GM12878 (cell line): ENCODE measurements around the gene CRX. TPM values are rescaled to one million over a fixed set of nuclear protein-coding genes. Genes with fewer than 3 reads are reported as not detected.

Experiments used
- ATAC-seq: fragments of 200-7000 bp; cut with Tn5 transposase; 3 replicates; pipeline ENCODE4 v1.9.1; 2020; ENCODE audit warnings: mild to moderate bottlenecking, moderate library complexity
- BruUV-seq: library from RNA; stranded (reverse); fragments of 400-500 nt; replicated peaks from 2 replicates; lab custom pipeline; 2021; lab: Mats Ljungman, UMichigan
- CTCF ChIA-PET: fragments of 300-600 bp; sonication (Branson Sonifier 250); formaldehyde crosslinking; extraction: SDS; loops from one replicate; lab custom pipeline; 2021; ENCODE audit warnings: inconsistent platforms; lab: Yijun Ruan, JAX
- POLR2A ChIA-PET: fragments of 350-600 bp; formaldehyde crosslinking; extraction: SDS; loops from one replicate; lab custom pipeline; 2021; ENCODE audit warnings: inconsistent platforms; lab: Charles Lee
- RAD21 ChIA-PET: fragments of 300-600 bp; sonication (Branson Sonifier 250); formaldehyde crosslinking; loops from one replicate; lab custom pipeline; 2023; ENCODE audit warnings: antibody characterized with exemption; ENCODE audit not compliant: unreplicated experiment; lab: Charles Lee
- SMC1A ChIA-PET: fragments of 300-600 bp; sonication (Branson Sonifier 250); formaldehyde crosslinking; loops from one replicate; lab custom pipeline; 2023; ENCODE audit not compliant: unreplicated experiment, uncharacterized antibody; lab: Charles Lee
- DNase-seq: peaks from one replicate; pipeline ENCODE4 v3.0.0-alpha.2; 2011; ENCODE audit warnings: low read depth, low spot score
- FAIRE-seq: peaks from 3 replicates; lab custom pipeline; 2011; peaks lifted over from hg19 to GRCh38; lab: Jason Lieb, UNC
- H2AFZ ChIP-seq: 2 replicates; pipeline ENCODE4 v1.6.0; 2011; ENCODE audit warnings: low read depth, low read length, control low read depth; ENCODE audit not compliant: control insufficient read depth
- H3K27ac ChIP-seq: 2 replicates; pipeline ENCODE4 v1.5.1; 2011; ENCODE audit warnings: control low read depth; ENCODE audit not compliant: control insufficient read depth, insufficient read depth
- H3K27me3 ChIP-seq, 2 experiments: replicated peaks in 1 of 2; 2 replicates each; pipeline versions ENCODE4 v1.6.0 to v1.6.1; 2011; ENCODE audit warnings: low read length in 1 of 2; ENCODE audit not compliant: control insufficient read depth in 2 of 2, insufficient read depth in 2 of 2
- H3K36me3 ChIP-seq, 2 experiments: 2 replicates each; pipeline ENCODE4 v1.5.1; 2011; ENCODE audit warnings: low read length in 1 of 2; ENCODE audit not compliant: control insufficient read depth in 2 of 2, insufficient read depth in 2 of 2
- H3K4me1 ChIP-seq: 2 replicates; pipeline ENCODE4 v1.6.1; 2011; ENCODE audit warnings: mild to moderate bottlenecking, low read length, moderate library complexity, mixed read lengths; ENCODE audit not compliant: control insufficient read depth, insufficient read depth
- H3K4me2 ChIP-seq: 2 replicates; pipeline ENCODE4 v1.6.0; 2011; ENCODE audit warnings: control low read depth; ENCODE audit not compliant: control insufficient read depth, insufficient read depth
- H3K4me3 ChIP-seq: fragments of 200-600 bp; sonication (generic); 2 replicates; pipeline ENCODE4 v1.5.1; 2016
- H3K79me2 ChIP-seq: 2 replicates; pipeline ENCODE4 v1.6.0; 2011; ENCODE audit warnings: low read length; ENCODE audit not compliant: control insufficient read depth, insufficient read depth
- H3K9ac ChIP-seq: 2 replicates; pipeline ENCODE4 v1.8.0; 2011; ENCODE audit warnings: low read length, control low read depth, mixed read lengths; ENCODE audit not compliant: control insufficient read depth, insufficient read depth
- H3K9me3 ChIP-seq: replicated peaks from 3 replicates; pipeline ENCODE4 v1.5.1; 2011; ENCODE audit warnings: mild to moderate bottlenecking, low read length; ENCODE audit not compliant: control insufficient read depth, insufficient read depth
- H4K20me1 ChIP-seq: 2 replicates; pipeline ENCODE4 v1.6.0; 2011; ENCODE audit not compliant: control insufficient read depth, insufficient read depth
- CBX3 ChIP-seq: fragments of 200-600 bp; sonication (generic); IDR thresholded peaks from 2 replicates; pipeline ENCODE4 v1.6.1; 2016; ENCODE audit warnings: low read depth, borderline replicate concordance
- HDAC6 ChIP-seq: fragments of 200-600 bp; sonication (generic); IDR thresholded peaks from one replicate; pipeline ENCODE4 v1.8.0; 2017; ENCODE audit warnings: antibody characterized with exemption; ENCODE audit not compliant: unreplicated experiment
- IRF4 ChIP-seq: IDR thresholded peaks from 2 replicates; pipeline ENCODE4 v1.6.1; 2011; ENCODE audit warnings: low read depth, low read length
- MYC ChIP-seq: IDR thresholded peaks from 2 replicates; pipeline ENCODE4 v1.6.1; 2011; ENCODE audit warnings: mild to moderate bottlenecking, low read length, moderate library complexity, inconsistent platforms; ENCODE audit not compliant: insufficient read depth, insufficient replicate concordance, insufficient read length, severe bottlenecking
- NBN ChIP-seq: fragments of 450-650 bp; IDR thresholded peaks from 2 replicates; pipeline ENCODE4 v1.6.1; 2016
- NFIC ChIP-seq: IDR thresholded peaks from 2 replicates; pipeline ENCODE4 v1.6.1; 2012; ENCODE audit warnings: low read depth, mild to moderate bottlenecking, inconsistent platforms, low read length, moderate library complexity
- PAX5 ChIP-seq: IDR thresholded peaks from 2 replicates; pipeline ENCODE4 v1.6.1; 2011; ENCODE audit warnings: low read depth, low read length, borderline replicate concordance
- PML ChIP-seq: IDR thresholded peaks from 2 replicates; pipeline ENCODE4 v1.6.1; 2012; ENCODE audit warnings: low read length, inconsistent platforms
- POLR2A ChIP-seq: IDR thresholded peaks from 2 replicates; pipeline ENCODE4 v1.6.1; 2011; ENCODE audit warnings: low read depth, mild to moderate bottlenecking, low read length
- SP1 ChIP-seq: IDR thresholded peaks from one replicate; pipeline ENCODE4 v1.6.1; 2011; ENCODE audit warnings: low read depth, low read length
- TCF7 ChIP-seq: IDR thresholded peaks from 2 replicates; pipeline ENCODE4 v1.6.1; 2014; ENCODE audit warnings: antibody characterized with exemption, borderline replicate concordance
- ZZZ3 ChIP-seq: IDR thresholded peaks from 2 replicates; pipeline ENCODE4 v1.6.1; 2011; ENCODE audit warnings: low read depth; ENCODE audit not compliant: control insufficient read depth, insufficient read length
- WGBS: methylation state at CpG from one replicate; pipeline ENCODE4 v1.1.6; 2016; ENCODE audit warnings: low lambda C conversion rate; ENCODE audit not compliant: insufficient replicate concordance, insufficient coverage; ENCODE audit errors: missing lambda C conversion rate; 5-methylcytosine and 5-hydroxymethylcytosine counted together
- in situ Hi-C: fragments of 300-500 bp; cut with MboI; formaldehyde crosslinking; loops from 9 replicates; pipeline ENCODE4 v1.14.3; 2018; ENCODE audit warnings: mixed read lengths
- intact Hi-C: fragments of 100-400 bp; cut with micrococcal nuclease; formaldehyde crosslinking; loops from one replicate; pipeline ENCODE4 v1.14.2; 2022; ENCODE audit not compliant: unreplicated experiment
- polyA plus RNA-seq, 11 experiments: library from polyadenylated mRNA; depleted of rRNA in 4 of 11; unstranded in 6 of 11; stranded (reverse) in 5 of 11; fragments of >200 nt; fragmentation: Nextera tagmentation in 4 of 11; fragmentation: Illumina TruSeq in 1 of 11; extraction: Ambion mirVana in 4 of 11; extraction: Trizol in 1 of 11; gene quantifications; 1 replicate in 1 of 11; 2 replicates in 10 of 11; pipeline versions ENCODE4 v1.2.1 to v1.2.3, GENCODE V29; 2011 to 2016; ENCODE audit warnings: inconsistent platforms in 2 of 11, missing spikeins in 2 of 11, low read depth in 1 of 11
- total RNA-seq, 4 experiments: library from RNA; depleted of rRNA in 3 of 4; stranded (reverse); fragments of >200 nt in 3 of 4; fragmentation: Illumina TruSeq in 1 of 4; extraction: Trizol in 1 of 4; gene quantifications; 2 replicates each; pipeline versions ENCODE4 v1.2.1 to v1.2.3, GENCODE V29; 2013 to 2021
- TF ChIP-seq, protein P1 (sequence below): fragments of 450-650 bp; IDR thresholded peaks from 2 replicates; pipeline ENCODE4 v1.6.1; 2016; ENCODE audit warnings: mild to moderate bottlenecking

The CRX gene
- total and polyA plus RNA-seq, 10 of the 15 experiments (the other 5 are each of a cell fraction or from before 2014, with no cell fraction given), result not detected

DNA sequence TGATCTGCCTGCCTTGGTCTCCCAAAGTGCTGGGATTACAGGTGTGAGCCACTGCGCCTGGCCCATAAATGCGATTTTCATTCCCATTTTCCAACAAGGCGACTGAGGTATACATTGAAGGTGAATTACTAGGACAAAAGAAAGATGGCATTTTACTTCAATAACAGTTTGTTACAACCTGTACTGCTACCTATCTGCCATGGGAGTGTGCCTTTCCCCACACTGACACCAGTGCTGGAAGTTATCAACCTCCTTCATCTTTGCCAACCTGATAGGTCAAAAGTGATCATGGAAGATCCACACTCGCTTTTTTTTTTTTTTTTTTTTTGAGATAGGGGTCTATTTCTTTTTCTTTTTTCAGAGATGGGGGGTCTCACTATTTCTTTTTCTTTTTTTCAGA, 11.0 kb downstream of the CRX start (continued):
- no peak for TF ChIP-seq HDAC6
- TF ChIP-seq SP1, result no peak
- TF ChIP-seq ZZZ3, result no peak
- no peak for TF ChIP-seq PML
- TF ChIP-seq, all 136 proteins: peak for 0

DNA sequence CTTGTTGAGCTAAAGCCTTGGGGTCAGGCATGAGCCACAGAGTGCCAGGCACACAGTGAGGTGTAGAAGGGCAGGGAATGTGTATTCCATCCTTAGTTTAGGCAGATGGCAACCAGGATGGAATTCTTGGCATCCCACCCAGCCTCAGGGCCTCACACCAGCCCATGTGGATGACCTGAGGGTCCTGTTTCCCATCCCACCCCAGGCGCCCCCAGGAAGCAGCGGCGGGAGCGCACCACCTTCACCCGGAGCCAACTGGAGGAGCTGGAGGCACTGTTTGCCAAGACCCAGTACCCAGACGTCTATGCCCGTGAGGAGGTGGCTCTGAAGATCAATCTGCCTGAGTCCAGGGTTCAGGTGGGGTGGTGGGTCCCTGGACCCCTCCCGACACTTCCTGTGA, 14.3 kb downstream of the CRX start:
- FAIRE-seq (no peak), DNase-seq (no peak), ATAC-seq (no peak)
- no peaks in the 10 kb centered on the region for H3K9me3 ChIP-seq
- ChIA-PET POLR2A (no interaction called here), RAD21 (no interaction called here), CTCF (interaction anchor here (1.0 to 1.5 kb wide), 2 partner anchors 27 to 46 kb away, joined by 3 read pairs; no protein-coding TSS in a partner anchor), SMC1A (no interaction called here)
- H3K4me1 ChIP-seq, result no peaks in the 10 kb centered on the region
- H3K4me2 ChIP-seq, result no peak overlapping the region
- BruUV-seq, result no TSS peak
- H2AFZ ChIP-seq, result no peak overlapping the region
- no peaks in the 10 kb centered on the region for H3K27me3 ChIP-seq
- H3K36me3 ChIP-seq, result no peaks in the 10 kb centered on the region
- no peaks in the 10 kb centered on the region for H4K20me1 ChIP-seq
- no peaks in the 10 kb centered on the region for H3K79me2 ChIP-seq
- no peak overlapping the region for H3K27ac ChIP-seq
- in situ Hi-C loops, result no loop called here
- H3K9ac ChIP-seq, result no peak overlapping the region
- WGBS, result 49% methylated on average over 8 of the region's 8 CpGs
- intact Hi-C loops, result no loop called here
- no peak for TF ChIP-seq POLR2A
- TF ChIP-seq CBX3, result no peak
- no peak for TF ChIP-seq IRF4
- no peak for TF ChIP-seq MYC
- TF ChIP-seq, protein P1, sequence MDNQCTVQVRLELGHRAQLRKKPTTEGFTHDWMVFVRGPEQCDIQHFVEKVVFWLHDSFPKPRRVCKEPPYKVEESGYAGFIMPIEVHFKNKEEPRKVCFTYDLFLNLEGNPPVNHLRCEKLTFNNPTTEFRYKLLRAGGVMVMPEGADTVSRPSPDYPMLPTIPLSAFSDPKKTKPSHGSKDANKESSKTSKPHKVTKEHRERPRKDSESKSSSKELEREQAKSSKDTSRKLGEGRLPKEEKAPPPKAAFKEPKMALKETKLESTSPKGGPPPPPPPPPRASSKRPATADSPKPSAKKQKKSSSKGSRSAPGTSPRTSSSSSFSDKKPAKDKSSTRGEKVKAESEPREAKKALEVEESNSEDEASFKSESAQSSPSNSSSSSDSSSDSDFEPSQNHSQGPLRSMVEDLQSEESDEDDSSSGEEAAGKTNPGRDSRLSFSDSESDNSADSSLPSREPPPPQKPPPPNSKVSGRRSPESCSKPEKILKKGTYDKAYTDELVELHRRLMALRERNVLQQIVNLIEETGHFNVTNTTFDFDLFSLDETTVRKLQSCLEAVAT, result no peak
- TF ChIP-seq NBN, result no peak
- TF ChIP-seq HDAC6, result no peak
- no peak for TF ChIP-seq TCF7
- no peak for TF ChIP-seq NFIC
- no peak for TF ChIP-seq PAX5
- no peak overlapping the region for H3K4me3 ChIP-seq
